Caco-2 (cell line): ENCODE data around the gene ATP6V1G3. TPM values are rescaled to one million over a fixed set of nuclear protein-coding genes. Genes with fewer than 3 reads are reported as not detected.

Source experiments
- BruUV-seq: library from RNA; stranded (reverse); fragments of 400-500 nt; replicated peaks from 2 replicates; lab custom pipeline; 2021; lab: Mats Ljungman, UMichigan
- CTCF ChIA-PET: fragments of 300-600 bp; sonication (Branson Sonifier 250); formaldehyde crosslinking; loops from one replicate; lab custom pipeline; 2022; ENCODE audit warnings: antibody characterized with exemption; lab: Charles Lee
- POLR2A ChIA-PET: fragments of 300-600 bp; sonication (Branson Sonifier 250); formaldehyde crosslinking; loops from one replicate; lab custom pipeline; 2022; ENCODE audit warnings: antibody characterized with exemption; lab: Charles Lee
- DNase-seq, 2 experiments: peaks; one replicate each; pipeline versions ENCODE4 v3.0.0 to v3.0.0-alpha.2; 2020 to 2022
- H3K27me3 ChIP-seq: replicated peaks from 2 replicates; pipeline ENCODE4 v1.6.0; 2011; ENCODE audit warnings: low read length; ENCODE audit not compliant: control insufficient read depth, insufficient read depth
- H3K36me3 ChIP-seq: 2 replicates; pipeline ENCODE4 v1.5.1; 2011; ENCODE audit warnings: low read length; ENCODE audit not compliant: control insufficient read depth, insufficient read depth
- H3K4me1 ChIP-seq: fragments of 250-450 bp; sonication (Bioruptor Pico); 2 replicates; pipeline ENCODE4 v1.5.1; 2020; ENCODE audit warnings: mild to moderate bottlenecking
- H3K4me3 ChIP-seq: 2 replicates; pipeline ENCODE4 v1.5.1; 2011; ENCODE audit warnings: low read depth, mild to moderate bottlenecking, control low read depth, low read length
- H3K9me3 ChIP-seq: fragments of 250-450 bp; sonication (Bioruptor Pico); 2 replicates; pipeline ENCODE4 v1.5.1; 2020; ENCODE audit warnings: mild to moderate bottlenecking, moderate library complexity
- H3K27ac Mint-ChIP-seq: one replicate; pipeline ENCODE4 v1.8.0; 2022; ENCODE audit warnings: mixed read lengths; ENCODE audit not compliant: unreplicated experiment
- H3K27me3 Mint-ChIP-seq: one replicate; pipeline ENCODE4 v1.8.0; 2022; ENCODE audit warnings: mixed read lengths; ENCODE audit not compliant: insufficient read depth, unreplicated experiment
- H3K36me3 Mint-ChIP-seq: one replicate; pipeline ENCODE4 v1.8.0; 2022; ENCODE audit warnings: mild to moderate bottlenecking, mixed read lengths; ENCODE audit not compliant: insufficient read depth, unreplicated experiment
- H3K4me1 Mint-ChIP-seq: one replicate; pipeline ENCODE4 v1.8.0; 2022; ENCODE audit warnings: low read depth, mixed read lengths; ENCODE audit not compliant: unreplicated experiment
- H3K4me3 Mint-ChIP-seq: one replicate; pipeline ENCODE4 v1.8.0; 2022; ENCODE audit warnings: mild to moderate bottlenecking, moderate library complexity, mixed read lengths; ENCODE audit not compliant: unreplicated experiment
- H3K9me3 Mint-ChIP-seq: one replicate; pipeline ENCODE4 v1.8.0; 2022; ENCODE audit warnings: mixed read lengths; ENCODE audit not compliant: unreplicated experiment
- intact Hi-C: fragments of 100-400 bp; cut with micrococcal nuclease; formaldehyde crosslinking; loops from one replicate; pipeline ENCODE4 v1.10.0; 2022; ENCODE audit not compliant: unreplicated experiment
- total RNA-seq: library from RNA; stranded (reverse); gene quantifications from 2 replicates; pipeline ENCODE4 v1.2.3, GENCODE V29; 2022
- TF ChIP-seq, protein P1 (sequence below), 2 experiments: fragments of 200-600 bp in 1 of 2; IDR thresholded peaks; 1 replicate in 1 of 2; 2 replicates in 1 of 2; pipeline versions ENCODE4 v1.5.1 to v1.8.0; 2011 to 2022; ENCODE audit warnings: antibody characterized with exemption in 1 of 2, control low read depth in 1 of 2, inconsistent platforms in 1 of 2, low read depth in 1 of 2, low read length in 1 of 2, mild to moderate bottlenecking in 1 of 2, moderate library complexity in 1 of 2; ENCODE audit not compliant: insufficient read depth in 1 of 2, severe bottlenecking in 1 of 2, unreplicated experiment in 1 of 2

The ATP6V1G3 gene
- total RNA-seq, 1 experiment from 2014 or later, result 4.7 TPM

- BruUV-seq, result no TSS peak
- H3K4me1 ChIP-seq, result no peaks in the 10 kb centered on the region
- Mint-ChIP-seq H3K27ac (no peak overlapping the region), H3K4me3 (no peak overlapping the region), H3K27me3 (no peaks in the 10 kb centered on the region), H3K9me3 (no peaks in the 10 kb centered on the region), H3K4me1 (no peaks in the 10 kb centered on the region), H3K36me3 (no peaks in the 10 kb centered on the region)
- H3K9me3 ChIP-seq, result no peaks in the 10 kb centered on the region
- no peaks in the 10 kb centered on the region for H3K36me3 ChIP-seq
- H3K27me3 ChIP-seq, result no peaks in the 10 kb centered on the region
- no peak for DNase-seq
- POLR2A ChIA-PET, result no interaction called here
- intact Hi-C loops, result no loop called here
- H3K4me3 ChIP-seq, result no peak overlapping the region
- TF ChIP-seq, protein P1, sequence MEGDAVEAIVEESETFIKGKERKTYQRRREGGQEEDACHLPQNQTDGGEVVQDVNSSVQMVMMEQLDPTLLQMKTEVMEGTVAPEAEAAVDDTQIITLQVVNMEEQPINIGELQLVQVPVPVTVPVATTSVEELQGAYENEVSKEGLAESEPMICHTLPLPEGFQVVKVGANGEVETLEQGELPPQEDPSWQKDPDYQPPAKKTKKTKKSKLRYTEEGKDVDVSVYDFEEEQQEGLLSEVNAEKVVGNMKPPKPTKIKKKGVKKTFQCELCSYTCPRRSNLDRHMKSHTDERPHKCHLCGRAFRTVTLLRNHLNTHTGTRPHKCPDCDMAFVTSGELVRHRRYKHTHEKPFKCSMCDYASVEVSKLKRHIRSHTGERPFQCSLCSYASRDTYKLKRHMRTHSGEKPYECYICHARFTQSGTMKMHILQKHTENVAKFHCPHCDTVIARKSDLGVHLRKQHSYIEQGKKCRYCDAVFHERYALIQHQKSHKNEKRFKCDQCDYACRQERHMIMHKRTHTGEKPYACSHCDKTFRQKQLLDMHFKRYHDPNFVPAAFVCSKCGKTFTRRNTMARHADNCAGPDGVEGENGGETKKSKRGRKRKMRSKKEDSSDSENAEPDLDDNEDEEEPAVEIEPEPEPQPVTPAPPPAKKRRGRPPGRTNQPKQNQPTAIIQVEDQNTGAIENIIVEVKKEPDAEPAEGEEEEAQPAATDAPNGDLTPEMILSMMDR (IDR thresholded peaks at IDR 0.05; ENCODE audit: insufficient read depth in 1 of 2, low read depth in 1 of 2, low read length in 1 of 2, severe bottlenecking in 1 of 2, unreplicated experiment in 1 of 2), result no peak
- CTCF ChIA-PET, result no interaction called here
These were observed 17.9 kb upstream of the ATP6V1G3 start for GRCh38 chr1:198558402-198558801.

- POLR2A ChIA-PET, result no interaction called here
- H3K36me3 ChIP-seq, result no peaks in the 10 kb centered on the region
- intact Hi-C loops, result no loop called here
- no peaks in the 10 kb centered on the region for H3K36me3 Mint-ChIP-seq
- no peak overlapping the region for H3K4me3 ChIP-seq
- no peak overlapping the region for H3K27ac Mint-ChIP-seq
- no peaks in the 10 kb centered on the region for H3K4me1 Mint-ChIP-seq
- BruUV-seq, result no TSS peak
- TF ChIP-seq, protein P1 (IDR thresholded peaks at IDR 0.05; ENCODE audit: insufficient read depth in 1 of 2, low read depth in 1 of 2, low read length in 1 of 2, severe bottlenecking in 1 of 2, unreplicated experiment in 1 of 2), result no peak
- DNase-seq, result no peak
- no peaks in the 10 kb centered on the region for H3K4me1 ChIP-seq
- H3K9me3 Mint-ChIP-seq, result no peaks in the 10 kb centered on the region
- CTCF ChIA-PET, result no interaction called here
- no peaks in the 10 kb centered on the region for H3K27me3 Mint-ChIP-seq
- no peaks in the 10 kb centered on the region for H3K9me3 ChIP-seq
- H3K4me3 Mint-ChIP-seq, result no peak overlapping the region
- H3K27me3 ChIP-seq, result no peaks in the 10 kb centered on the region
These were observed 16.5 kb upstream of the ATP6V1G3 start for GRCh38 chr1:198556971-198557370.

- H3K4me3 Mint-ChIP-seq, result no peak overlapping the region
- intact Hi-C loops, result no loop called here
- ChIA-PET CTCF (no interaction called here), POLR2A (no interaction called here)
- no peaks in the 10 kb centered on the region for H3K4me1 Mint-ChIP-seq
- Histone ChIP-seq H3K4me3 (no peak overlapping the region), H3K36me3 (no peaks in the 10 kb centered on the region), H3K9me3 (no peaks in the 10 kb centered on the region), H3K4me1 (no peaks in the 10 kb centered on the region), H3K27me3 (no peaks in the 10 kb centered on the region)
- no peaks in the 10 kb centered on the region for H3K9me3 Mint-ChIP-seq
- no peak overlapping the region for H3K27ac Mint-ChIP-seq
- no peaks in the 10 kb centered on the region for H3K27me3 Mint-ChIP-seq
- no peaks in the 10 kb centered on the region for H3K36me3 Mint-ChIP-seq
- TF ChIP-seq, protein P1 (IDR thresholded peaks at IDR 0.05; ENCODE audit: insufficient read depth in 1 of 2, low read depth in 1 of 2, low read length in 1 of 2, severe bottlenecking in 1 of 2, unreplicated experiment in 1 of 2), result no peak
- DNase-seq, result no peak
- BruUV-seq, result no TSS peak
These were observed 12.4 kb upstream of the ATP6V1G3 start for GRCh38 chr1:198552668-198553416.
